Gastroesophageal sphincter (tissue), 3 donors: Measurements from ENCODE around the gene NR3C1.

ENCODE experiments used
- EP300 ChIP-seq: sonication (generic); formaldehyde crosslinking; IDR thresholded peaks from one replicate; pipeline ENCODE4 v1.6.1; 2017; ENCODE audit warnings: antibody characterized with exemption, mild to moderate bottlenecking
- POLR2A ChIP-seq, 2 donors: fragments of 450-650 bp; IDR thresholded peaks; one replicate each; pipeline ENCODE4 v1.6.1; 2017; ENCODE audit warnings: antibody characterized with exemption in 2 of 2, mild to moderate bottlenecking in 2 of 2, moderate library complexity in 1 of 2
- POLR2AphosphoS5 ChIP-seq: sonication (generic); formaldehyde crosslinking; IDR thresholded peaks from one replicate; pipeline ENCODE4 v1.6.1; 2017; ENCODE audit warnings: antibody characterized with exemption
- TF ChIP-seq, protein P1 (sequence below), 4 experiments: fragments of 200-600 bp in 2 of 4; fragments of 450-650 bp in 2 of 4; sonication (generic) in 1 of 4; IDR thresholded peaks; one replicate each; pipeline ENCODE4 v1.5.1; 2017 to 2019; ENCODE audit warnings: antibody characterized with exemption in 4 of 4, mild to moderate bottlenecking in 2 of 4, moderate library complexity in 2 of 4

DNA sequence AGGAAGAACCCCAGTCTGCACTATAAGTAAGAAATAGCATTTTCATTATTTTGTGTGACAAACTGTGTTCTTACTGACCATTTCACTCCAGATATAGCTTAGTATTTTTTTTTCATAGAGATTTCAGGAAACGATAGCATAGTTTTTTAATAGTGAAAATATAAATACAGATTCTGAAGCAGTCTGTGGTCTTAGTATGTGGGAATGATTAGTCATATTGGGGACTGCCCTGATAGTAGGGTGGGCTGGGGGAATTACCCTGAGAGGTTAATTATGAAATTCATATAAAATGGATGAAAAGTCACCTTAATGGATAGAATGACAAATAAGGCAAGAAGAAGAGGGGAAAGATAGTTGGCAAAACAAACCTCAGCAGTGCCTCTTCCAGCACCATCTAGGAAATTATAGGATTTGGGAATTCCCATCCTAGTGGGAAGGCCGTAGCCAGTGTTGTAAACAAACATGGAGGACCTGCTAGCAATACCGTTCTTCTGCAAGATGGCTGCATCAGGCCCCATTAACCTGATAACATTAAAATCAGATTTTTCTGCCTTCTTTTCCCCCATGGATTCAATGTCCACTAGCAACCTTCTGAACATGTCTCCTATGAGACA lies 23.7 kb upstream of the NR3C1 start:
- TF ChIP-seq, protein P1, sequence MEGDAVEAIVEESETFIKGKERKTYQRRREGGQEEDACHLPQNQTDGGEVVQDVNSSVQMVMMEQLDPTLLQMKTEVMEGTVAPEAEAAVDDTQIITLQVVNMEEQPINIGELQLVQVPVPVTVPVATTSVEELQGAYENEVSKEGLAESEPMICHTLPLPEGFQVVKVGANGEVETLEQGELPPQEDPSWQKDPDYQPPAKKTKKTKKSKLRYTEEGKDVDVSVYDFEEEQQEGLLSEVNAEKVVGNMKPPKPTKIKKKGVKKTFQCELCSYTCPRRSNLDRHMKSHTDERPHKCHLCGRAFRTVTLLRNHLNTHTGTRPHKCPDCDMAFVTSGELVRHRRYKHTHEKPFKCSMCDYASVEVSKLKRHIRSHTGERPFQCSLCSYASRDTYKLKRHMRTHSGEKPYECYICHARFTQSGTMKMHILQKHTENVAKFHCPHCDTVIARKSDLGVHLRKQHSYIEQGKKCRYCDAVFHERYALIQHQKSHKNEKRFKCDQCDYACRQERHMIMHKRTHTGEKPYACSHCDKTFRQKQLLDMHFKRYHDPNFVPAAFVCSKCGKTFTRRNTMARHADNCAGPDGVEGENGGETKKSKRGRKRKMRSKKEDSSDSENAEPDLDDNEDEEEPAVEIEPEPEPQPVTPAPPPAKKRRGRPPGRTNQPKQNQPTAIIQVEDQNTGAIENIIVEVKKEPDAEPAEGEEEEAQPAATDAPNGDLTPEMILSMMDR (IDR thresholded peaks at IDR 0.05), result no peak
- TF ChIP-seq POLR2A (IDR thresholded peaks at IDR 0.05) (no peak), POLR2AphosphoS5 (no peak), EP300 (no peak)
